Measurements from ENCODE around the gene SGSM2. TPM values are rescaled to one million over a fixed set of nuclear protein-coding genes. Genes with fewer than 3 reads are reported as not detected.

The SGSM2 gene
- total and polyA plus RNA-seq, 2 of the 13 experiments (the other 11 are each of a cell fraction or from before 2014, with no cell fraction given), result 30.4 to 51.3 TPM

GRCh38 chr17:2312736-2313135 lies 24.6 kb upstream of the SGSM2 start:
- TF ChIP-seq ATF5 (CRISPR knock-in tag; IDR thresholded peaks at IDR 0.05; ENCODE audit: low read depth) (no peak), PAXIP1 (CRISPR knock-in tag; conservative IDR thresholded peaks at IDR 0.05) (no peak), SUZ12 (IDR thresholded peaks at IDR 0.05; ENCODE audit: low read depth, low read length) (no peak), SNAPC4 (CRISPR knock-in tag; IDR thresholded peaks at IDR 0.05) (no peak), ELF1 (CRISPR knock-in tag; IDR thresholded peaks at IDR 0.05) (no peak), MEF2D (CRISPR knock-in tag; IDR thresholded peaks at IDR 0.05) (no peak), ZXDC (CRISPR knock-in tag; IDR thresholded peaks at IDR 0.05) (no peak)
- H3K27ac ChIP-seq (ENCODE audit: extremely low read length, insufficient read depth, low read length), result no peak overlapping the region
- ChIA-PET CTCF (ENCODE audit: low intra/inter-chr PET ratio, low total read pairs) (no interaction called here), POLR2A (interaction anchor here (1.0 to 1.4 kb wide), 2 partner anchors 11 to 23 kb away, joined by 3 to 4 read pairs; partner anchors contain the start of gene TSR1)
- H3K79me2 ChIP-seq (ENCODE audit: insufficient read depth, low read length), result no peaks in the 10 kb centered on the region
- peaks cover 7% of the 10 kb centered on the region; the same call in 1 of the 2 replicates for H3K4me1 ChIP-seq (ENCODE audit: insufficient read depth, low read length)
- no peak overlapping the region for H3K4me3 ChIP-seq (replicated peaks in 1 of 3; ENCODE audit: insufficient read depth in 1 of 3, low read depth in 2 of 3, low read length in 3 of 3)
- no peak overlapping the region for H3K4me2 ChIP-seq (ENCODE audit: low read depth, low read length)
- no peak overlapping the region for H2AFZ ChIP-seq (ENCODE audit: low read length)
- ATAC-seq, result no peak
- H4K20me1 ChIP-seq (ENCODE audit: insufficient read depth, low read length), result no peaks in the 10 kb centered on the region
- DNase-seq (ENCODE audit: low spot score), result no peak
- intact Hi-C loops (cut with micrococcal nuclease; ENCODE audit: unreplicated experiment), result no loop called here
- BruUV-seq (replicated peaks), result no TSS peak
- H3K9ac ChIP-seq (ENCODE audit: insufficient read depth, low read depth, low read length), result no peak overlapping the region
- WGBS (ENCODE audit: low lambda C conversion rate), result 98% methylated on average over 5 of the region's 5 CpGs
- no peaks in the 10 kb centered on the region for H3K36me3 ChIP-seq (replicated peaks in 1 of 2; ENCODE audit: control insufficient read depth in 1 of 2, insufficient read depth in 2 of 2, low read length in 2 of 2)
- no peaks in the 10 kb centered on the region for H3K9me3 ChIP-seq (ENCODE audit: low read length)
- no peaks in the 10 kb centered on the region for H3K27me3 ChIP-seq (ENCODE audit: control insufficient read depth in 1 of 2, insufficient read depth in 2 of 2, low read length in 2 of 2)
- in situ Hi-C loops (cut with HindIII; ENCODE audit: extremely low pct_ligation_motif_present, low pct_unique_long_range_greater_than_20kb), result no loop called here
- FAIRE-seq, result no peak

Data from HepG2 (cell line).